ENCODE measurements around the gene CHSY1. TPM values are rescaled to one million over a fixed set of nuclear protein-coding genes. Genes with fewer than 3 reads are reported as not detected.

Gene CHSY1
- total and polyA plus RNA-seq, 2 donors (not counting 1 experiment from before 2014, with no cell fraction given), result 4.7 to 20.3 TPM

DNA sequence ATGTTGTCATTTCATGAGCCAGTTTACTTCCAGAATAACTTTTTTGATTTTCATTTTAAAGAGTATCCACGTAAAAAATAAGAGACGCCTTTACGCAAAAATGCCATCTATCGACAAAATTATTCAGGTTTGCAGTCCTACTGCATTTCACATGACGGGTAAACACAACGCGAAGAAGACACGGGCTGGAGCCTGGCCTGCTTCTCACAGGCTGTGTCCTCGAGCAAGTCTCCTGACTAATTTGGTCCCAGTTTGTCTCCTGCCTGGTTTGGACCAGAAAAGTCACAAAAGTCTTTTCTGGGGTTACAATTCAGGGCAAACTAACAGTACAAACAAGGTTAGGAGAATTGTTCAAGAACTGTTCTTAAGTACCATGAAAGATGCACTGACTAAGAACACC is 51.7 kb downstream of the CHSY1 start:
- Histone ChIP-seq H2AFZ (ENCODE audit: insufficient read depth, low read depth, low read length, poor library complexity, severe bottlenecking) (no peak overlapping the region), H3K9ac (ENCODE audit: low read length) (peak overlapping the region; percentile 24), H3K4me1 (ENCODE audit: control insufficient read depth in 2 of 2, insufficient read depth in 2 of 2, low read length in 2 of 2) (peaks cover 35 to 44% of the 10 kb centered on the region in 2 donors), H3K27ac (ENCODE audit: low read length in 2 of 2) (no peak overlapping the region), H4K20me1 (ENCODE audit: control insufficient read depth, insufficient read depth, low read length, poor library complexity, severe bottlenecking) (peaks cover 79% of the 10 kb centered on the region), H3K27me3 (replicated peaks in 1 of 4; ENCODE audit: control extremely low read depth in 1 of 4, control insufficient read depth in 3 of 4, insufficient read depth in 4 of 4, low read length in 3 of 4) (no peaks in the 10 kb centered on the region), H3K79me2 (ENCODE audit: control insufficient read depth, insufficient read depth, low read length) (peaks cover 94% of the 10 kb centered on the region), H3K4me2 (replicated peaks; ENCODE audit: low read depth, low read length, poor library complexity, severe bottlenecking) (peak overlapping the region; percentile 30), H3K4me3 (ENCODE audit: control extremely low read depth in 1 of 5, extremely low read depth in 1 of 5, insufficient read depth in 1 of 5, low read depth in 2 of 5, low read length in 4 of 5) (no peak overlapping the region), H3K9me3 (ENCODE audit: control extremely low read depth in 1 of 3, control insufficient read depth in 2 of 3, insufficient read depth in 1 of 3, low read length in 2 of 3) (peaks cover 0 to 2% (median 0%) of the 10 kb centered on the region in 3 donors), H3K36me3 (replicated peaks in 1 of 2; ENCODE audit: control extremely low read depth in 1 of 2, control insufficient read depth in 1 of 2, extremely low read depth in 1 of 2, insufficient read depth in 2 of 2, low read length in 1 of 2) (no peaks in the 10 kb centered on the region)
- 90% methylated on average over 9 of the region's 9 CpGs for WGBS (ENCODE audit: insufficient coverage)
- no peak for DNase-seq
- Mint-ChIP-seq H3K9me3 (ENCODE audit: insufficient read depth) (no peaks in the 10 kb centered on the region), H3K4me1 (peaks cover 65% of the 10 kb centered on the region), H3K27me3 (no peaks in the 10 kb centered on the region), H3K4me3 (peak overlapping the region; percentile 29), H3K27ac (peak overlapping the region; percentile 37)
- TF ChIP-seq, protein P1, sequence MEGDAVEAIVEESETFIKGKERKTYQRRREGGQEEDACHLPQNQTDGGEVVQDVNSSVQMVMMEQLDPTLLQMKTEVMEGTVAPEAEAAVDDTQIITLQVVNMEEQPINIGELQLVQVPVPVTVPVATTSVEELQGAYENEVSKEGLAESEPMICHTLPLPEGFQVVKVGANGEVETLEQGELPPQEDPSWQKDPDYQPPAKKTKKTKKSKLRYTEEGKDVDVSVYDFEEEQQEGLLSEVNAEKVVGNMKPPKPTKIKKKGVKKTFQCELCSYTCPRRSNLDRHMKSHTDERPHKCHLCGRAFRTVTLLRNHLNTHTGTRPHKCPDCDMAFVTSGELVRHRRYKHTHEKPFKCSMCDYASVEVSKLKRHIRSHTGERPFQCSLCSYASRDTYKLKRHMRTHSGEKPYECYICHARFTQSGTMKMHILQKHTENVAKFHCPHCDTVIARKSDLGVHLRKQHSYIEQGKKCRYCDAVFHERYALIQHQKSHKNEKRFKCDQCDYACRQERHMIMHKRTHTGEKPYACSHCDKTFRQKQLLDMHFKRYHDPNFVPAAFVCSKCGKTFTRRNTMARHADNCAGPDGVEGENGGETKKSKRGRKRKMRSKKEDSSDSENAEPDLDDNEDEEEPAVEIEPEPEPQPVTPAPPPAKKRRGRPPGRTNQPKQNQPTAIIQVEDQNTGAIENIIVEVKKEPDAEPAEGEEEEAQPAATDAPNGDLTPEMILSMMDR (IDR thresholded peaks at IDR 0.05), result no peak
- TF ChIP-seq EZH2 (IDR thresholded peaks at IDR 0.05; ENCODE audit: borderline replicate concordance, insufficient read depth, low read depth, low read length, poor library complexity, severe bottlenecking), result no peak
- CTCF ChIA-PET, result no interaction called here
- ATAC-seq (ENCODE audit: low read depth), result no peak
- POLR2A ChIA-PET, result no interaction called here
- intact Hi-C loops (cut with micrococcal nuclease), result no loop called here

DNA sequence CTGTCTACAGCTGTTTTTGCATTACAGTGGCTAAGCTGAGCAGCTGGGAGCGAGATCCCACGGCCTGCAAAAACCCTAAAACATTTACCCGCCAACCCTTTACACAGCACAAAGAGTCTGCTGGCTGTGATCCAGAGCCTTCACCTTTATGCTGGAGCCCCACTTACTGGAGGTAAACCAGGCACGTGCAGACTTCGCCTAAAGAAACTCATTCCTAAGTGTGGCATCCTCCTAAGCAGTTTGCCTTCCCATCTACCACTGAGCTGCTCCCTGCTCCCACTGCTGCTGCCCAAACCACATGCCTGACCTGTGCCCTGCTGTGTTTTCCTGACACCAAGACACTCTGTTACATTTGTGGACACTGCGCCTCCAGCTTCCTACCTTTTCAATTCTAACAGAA is 53.0 kb downstream of the CHSY1 start:
- Mint-ChIP-seq H3K4me1 (peaks cover 68% of the 10 kb centered on the region), H3K4me3 (no peak overlapping the region), H3K9me3 (ENCODE audit: insufficient read depth) (no peaks in the 10 kb centered on the region), H3K27ac (no peak overlapping the region), H3K27me3 (no peaks in the 10 kb centered on the region)
- H3K79me2 ChIP-seq (ENCODE audit: control insufficient read depth, insufficient read depth, low read length), result peaks cover 94% of the 10 kb centered on the region
- H3K27me3 ChIP-seq (replicated peaks in 1 of 4; ENCODE audit: control extremely low read depth in 1 of 4, control insufficient read depth in 3 of 4, insufficient read depth in 4 of 4, low read length in 3 of 4), result no peaks in the 10 kb centered on the region
- no peak overlapping the region for H3K9ac ChIP-seq (ENCODE audit: low read length)
- H3K4me2 ChIP-seq (replicated peaks; ENCODE audit: low read depth, low read length, poor library complexity, severe bottlenecking), result no peak overlapping the region
- no peak for TF ChIP-seq EZH2 (IDR thresholded peaks at IDR 0.05; ENCODE audit: borderline replicate concordance, insufficient read depth, low read depth, low read length, poor library complexity, severe bottlenecking)
- TF ChIP-seq, protein P1 (IDR thresholded peaks at IDR 0.05), result no peak
- DNase-seq (no peak), ATAC-seq (ENCODE audit: low read depth) (no peak)
- H3K9me3 ChIP-seq (ENCODE audit: control extremely low read depth in 1 of 3, control insufficient read depth in 2 of 3, insufficient read depth in 1 of 3, low read length in 2 of 3), result peaks cover 0 to 2% (median 0%) of the 10 kb centered on the region in 3 donors
- peaks cover 40 to 46% of the 10 kb centered on the region in 2 donors for H3K4me1 ChIP-seq (ENCODE audit: control insufficient read depth in 2 of 2, insufficient read depth in 2 of 2, low read length in 2 of 2)
- no peak overlapping the region for H3K4me3 ChIP-seq (ENCODE audit: control extremely low read depth in 1 of 5, extremely low read depth in 1 of 5, insufficient read depth in 1 of 5, low read depth in 2 of 5, low read length in 4 of 5)
- no peak overlapping the region for H2AFZ ChIP-seq (ENCODE audit: insufficient read depth, low read depth, low read length, poor library complexity, severe bottlenecking)
- no peaks in the 10 kb centered on the region for H3K36me3 ChIP-seq (replicated peaks in 1 of 2; ENCODE audit: control extremely low read depth in 1 of 2, control insufficient read depth in 1 of 2, extremely low read depth in 1 of 2, insufficient read depth in 2 of 2, low read length in 1 of 2)
- H4K20me1 ChIP-seq (ENCODE audit: control insufficient read depth, insufficient read depth, low read length, poor library complexity, severe bottlenecking), result peaks cover 78% of the 10 kb centered on the region
- POLR2A ChIA-PET, result no interaction called here
- WGBS (ENCODE audit: insufficient coverage), result 92% methylated on average over 5 of the region's 6 CpGs
- H3K27ac ChIP-seq (ENCODE audit: low read length in 2 of 2), result no peak overlapping the region
- CTCF ChIA-PET, result no interaction called here
- intact Hi-C loops (cut with micrococcal nuclease), result loop anchor here (5.0 kb wide), 1 partner anchor 34 kb away; no protein-coding TSS in a partner anchor
